ENCODE results near the gene KRT37.

The KRT37 gene

DNA sequence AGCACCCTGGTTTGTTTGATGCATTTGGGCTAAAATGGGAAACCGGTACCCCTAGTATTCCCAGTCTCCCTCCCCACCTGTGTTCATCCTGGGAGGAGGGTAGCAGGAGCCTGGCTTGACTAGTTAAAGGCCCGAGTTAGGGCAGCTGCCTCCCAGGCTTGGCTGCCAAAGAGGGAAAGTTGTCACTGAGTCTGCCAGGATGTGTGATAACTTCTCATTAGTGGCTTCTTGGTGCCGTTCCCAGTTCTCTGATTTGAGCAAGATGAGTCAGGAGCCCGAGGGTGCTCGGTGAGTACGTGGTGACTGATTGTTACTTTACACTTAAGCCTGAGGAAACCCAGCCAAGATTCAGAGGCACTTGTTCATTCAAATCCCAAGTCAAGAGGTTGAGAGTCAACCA lies 40.3 kb upstream of the KRT37 start:
- no peak overlapping the region for H3K4me3 ChIP-seq (IDR thresholded peaks at IDR 0.05; ENCODE audit: insufficient read depth, low read depth, low read length)
- H3K9ac ChIP-seq, result no peak overlapping the region
- H3K27me3 ChIP-seq (ENCODE audit: insufficient read depth, low read depth), result no peaks in the 10 kb centered on the region
- H3K36me3 ChIP-seq (ENCODE audit: insufficient read depth), result no peaks in the 10 kb centered on the region
- H3K4me1 ChIP-seq (ENCODE audit: low read depth, poor library complexity, severe bottlenecking), result no peaks in the 10 kb centered on the region
- no peak overlapping the region for H2AFZ ChIP-seq (ENCODE audit: low read depth)
- no peaks in the 10 kb centered on the region for H4K20me1 ChIP-seq (ENCODE audit: insufficient read depth)
- H3K79me2 ChIP-seq (ENCODE audit: insufficient read depth, low read depth), result no peaks in the 10 kb centered on the region
- no peak overlapping the region for H3K27ac ChIP-seq
- TF ChIP-seq, protein P1, sequence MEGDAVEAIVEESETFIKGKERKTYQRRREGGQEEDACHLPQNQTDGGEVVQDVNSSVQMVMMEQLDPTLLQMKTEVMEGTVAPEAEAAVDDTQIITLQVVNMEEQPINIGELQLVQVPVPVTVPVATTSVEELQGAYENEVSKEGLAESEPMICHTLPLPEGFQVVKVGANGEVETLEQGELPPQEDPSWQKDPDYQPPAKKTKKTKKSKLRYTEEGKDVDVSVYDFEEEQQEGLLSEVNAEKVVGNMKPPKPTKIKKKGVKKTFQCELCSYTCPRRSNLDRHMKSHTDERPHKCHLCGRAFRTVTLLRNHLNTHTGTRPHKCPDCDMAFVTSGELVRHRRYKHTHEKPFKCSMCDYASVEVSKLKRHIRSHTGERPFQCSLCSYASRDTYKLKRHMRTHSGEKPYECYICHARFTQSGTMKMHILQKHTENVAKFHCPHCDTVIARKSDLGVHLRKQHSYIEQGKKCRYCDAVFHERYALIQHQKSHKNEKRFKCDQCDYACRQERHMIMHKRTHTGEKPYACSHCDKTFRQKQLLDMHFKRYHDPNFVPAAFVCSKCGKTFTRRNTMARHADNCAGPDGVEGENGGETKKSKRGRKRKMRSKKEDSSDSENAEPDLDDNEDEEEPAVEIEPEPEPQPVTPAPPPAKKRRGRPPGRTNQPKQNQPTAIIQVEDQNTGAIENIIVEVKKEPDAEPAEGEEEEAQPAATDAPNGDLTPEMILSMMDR (conservative IDR thresholded peaks at IDR 0.05; ENCODE audit: low read depth, low read length), result no peak
- H3K4me2 ChIP-seq, result no peak overlapping the region

DNA sequence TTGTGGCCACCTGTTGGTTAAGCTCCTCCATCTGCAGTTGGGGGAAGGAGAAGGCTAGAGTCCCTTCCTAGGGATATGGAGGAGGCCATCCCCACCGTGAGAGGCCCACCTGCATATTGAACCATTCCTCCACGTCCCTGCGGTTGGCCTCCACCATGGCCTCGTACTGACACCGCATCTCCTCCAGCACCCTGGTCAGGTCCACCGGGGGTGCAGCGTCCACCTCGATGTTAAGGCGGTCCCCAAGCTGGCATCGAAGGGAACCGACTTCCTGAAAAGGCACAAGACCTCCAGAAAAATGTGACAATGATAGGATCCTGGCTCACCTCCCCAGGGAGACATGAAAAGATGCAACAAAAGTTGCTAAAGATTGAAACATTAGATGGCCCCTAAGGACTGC lies 39.8 kb upstream of the KRT37 start:
- Histone ChIP-seq H3K4me2 (no peak overlapping the region), H3K27me3 (ENCODE audit: insufficient read depth, low read depth) (no peaks in the 10 kb centered on the region), H3K4me1 (ENCODE audit: low read depth, poor library complexity, severe bottlenecking) (no peaks in the 10 kb centered on the region), H3K9ac (no peak overlapping the region), H4K20me1 (ENCODE audit: insufficient read depth) (no peaks in the 10 kb centered on the region), H3K36me3 (ENCODE audit: insufficient read depth) (no peaks in the 10 kb centered on the region), H2AFZ (ENCODE audit: low read depth) (no peak overlapping the region), H3K79me2 (ENCODE audit: insufficient read depth, low read depth) (no peaks in the 10 kb centered on the region), H3K27ac (no peak overlapping the region), H3K4me3 (IDR thresholded peaks at IDR 0.05; ENCODE audit: insufficient read depth, low read depth, low read length) (no peak overlapping the region)
- TF ChIP-seq, protein P1 (conservative IDR thresholded peaks at IDR 0.05; ENCODE audit: low read depth, low read length), result no peak

DNA sequence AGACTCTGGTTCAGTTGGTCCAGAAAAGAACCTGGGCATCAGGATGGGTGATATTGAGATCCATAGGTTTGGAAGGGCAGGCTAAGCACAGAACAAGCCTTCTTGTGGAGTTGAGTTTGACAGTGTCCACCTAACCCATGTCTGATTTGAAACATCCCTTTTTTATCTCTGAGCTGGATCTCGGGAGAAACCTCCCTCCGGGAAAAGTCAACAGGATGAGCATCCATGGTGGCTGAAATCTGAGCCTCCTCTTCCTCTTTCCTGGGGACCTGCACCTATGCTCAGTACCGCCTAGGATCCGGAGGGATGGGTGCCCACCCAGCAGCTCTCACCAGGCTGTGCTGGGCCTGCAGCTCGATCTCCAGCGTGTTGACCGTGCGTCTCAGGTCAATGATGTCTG lies 39.4 kb upstream of the KRT37 start:
- H3K79me2 ChIP-seq (ENCODE audit: insufficient read depth, low read depth), result no peaks in the 10 kb centered on the region
- no peaks in the 10 kb centered on the region for H3K36me3 ChIP-seq (ENCODE audit: insufficient read depth)
- no peaks in the 10 kb centered on the region for H3K27me3 ChIP-seq (ENCODE audit: insufficient read depth, low read depth)

DNA sequence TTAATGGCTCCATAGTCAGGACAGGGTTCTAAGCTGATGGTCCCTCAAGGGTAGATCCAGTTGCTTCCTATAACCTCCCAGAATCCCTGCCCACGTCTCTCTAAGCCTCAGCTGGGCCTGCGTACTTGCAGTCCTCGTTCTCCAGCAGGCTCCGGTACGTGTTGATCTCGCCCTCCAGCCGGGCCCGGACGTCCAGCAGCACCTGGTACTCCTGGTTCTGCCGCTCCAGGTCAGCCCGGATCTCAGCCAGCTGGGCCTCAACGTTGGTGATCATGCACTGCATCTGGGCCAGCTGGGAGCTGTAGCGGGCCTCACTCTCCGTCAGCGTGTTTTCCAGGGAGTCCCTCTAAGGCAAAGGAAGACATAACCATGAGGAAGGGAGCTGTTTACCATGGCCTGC lies 38.3 kb upstream of the KRT37 start:
- no peak overlapping the region for H2AFZ ChIP-seq (ENCODE audit: low read depth)
- no peak overlapping the region for H3K4me3 ChIP-seq (IDR thresholded peaks at IDR 0.05; ENCODE audit: insufficient read depth, low read depth, low read length)
- H3K4me2 ChIP-seq, result no peak overlapping the region
- H4K20me1 ChIP-seq (ENCODE audit: insufficient read depth), result no peaks in the 10 kb centered on the region
- no peaks in the 10 kb centered on the region for H3K36me3 ChIP-seq (ENCODE audit: insufficient read depth)
- no peak overlapping the region for H3K9ac ChIP-seq
- H3K79me2 ChIP-seq (ENCODE audit: insufficient read depth, low read depth), result no peaks in the 10 kb centered on the region
- H3K27ac ChIP-seq, result no peak overlapping the region
- no peaks in the 10 kb centered on the region for H3K27me3 ChIP-seq (ENCODE audit: insufficient read depth, low read depth)
- no peaks in the 10 kb centered on the region for H3K4me1 ChIP-seq (ENCODE audit: low read depth, poor library complexity, severe bottlenecking)
- TF ChIP-seq, protein P1 (conservative IDR thresholded peaks at IDR 0.05; ENCODE audit: low read depth, low read length), result no peak

More for the DNA sequence above, 39.4 kb upstream of the KRT37 start:
- Histone ChIP-seq H3K4me1 (ENCODE audit: low read depth, poor library complexity, severe bottlenecking) (no peaks in the 10 kb centered on the region), H2AFZ (ENCODE audit: low read depth) (no peak overlapping the region), H3K4me2 (no peak overlapping the region), H3K9ac (no peak overlapping the region), H3K27ac (no peak overlapping the region), H3K4me3 (IDR thresholded peaks at IDR 0.05; ENCODE audit: insufficient read depth, low read depth, low read length) (no peak overlapping the region), H4K20me1 (ENCODE audit: insufficient read depth) (no peaks in the 10 kb centered on the region)
- TF ChIP-seq, protein P1 (conservative IDR thresholded peaks at IDR 0.05; ENCODE audit: low read depth, low read length), result no peak
